Erythroblast (primary cell): ENCODE data around the gene PIK3C2G.

Experiments
- GATA1 ChIP-seq: IDR thresholded peaks from 2 replicates; pipeline ENCODE4 v1.6.1; 2011; ENCODE audit warnings: low read depth, mild to moderate bottlenecking, control low read depth, low read length, moderate library complexity
- POLR2A ChIP-seq: IDR thresholded peaks from 2 replicates; pipeline ENCODE4 v1.6.1; 2011; ENCODE audit warnings: mild to moderate bottlenecking, low read length

- no peak for TF ChIP-seq POLR2A
- TF ChIP-seq GATA1: no peak
Observed at GRCh38 chr12:18320036-18320617, 58.8 kb downstream of the PIK3C2G start.
